ENCODE data around the gene TMEM141.
A peak's percentile ranks its signal among the peaks of the same experiment; 100 is the strongest.
"Not testable (repeated sequence)": the region's sequence is repeated elsewhere in the genome, so short reads cannot be mapped to it uniquely, and the experiment has no call there.

Gene TMEM141

DNA sequence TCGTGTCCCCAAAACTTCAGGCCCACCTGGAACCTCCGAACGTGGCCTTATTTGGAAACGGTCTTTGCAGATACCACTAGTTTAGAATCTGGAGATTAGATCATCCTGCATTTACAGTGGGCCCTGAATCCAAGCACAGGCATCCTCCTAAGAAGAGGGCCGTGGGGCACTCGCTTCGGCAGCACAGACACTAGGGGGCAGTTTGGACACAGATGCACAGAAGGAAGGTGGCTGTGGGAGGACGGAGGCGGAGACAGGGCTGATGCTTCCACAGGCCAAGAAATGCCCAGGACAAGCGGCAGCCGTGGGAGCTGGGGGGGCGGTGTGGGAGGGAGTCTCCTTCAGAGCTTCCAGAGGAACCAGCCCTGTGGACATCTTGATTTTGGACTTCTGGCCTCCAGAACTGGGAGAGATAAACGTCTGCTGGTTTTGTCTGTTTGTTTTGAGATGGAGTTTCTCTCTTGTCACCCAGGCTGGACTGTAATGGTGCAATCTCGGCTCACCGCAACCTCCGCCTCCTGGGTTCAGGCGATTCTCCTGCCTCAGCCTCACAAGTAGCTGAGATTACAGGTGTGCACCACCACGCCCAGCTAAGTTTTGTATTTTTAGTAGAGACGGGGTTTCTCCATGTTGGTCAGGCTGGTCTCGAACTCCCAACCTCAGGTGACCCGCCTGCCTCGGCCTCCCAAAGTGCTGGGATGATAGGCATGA, 30.2 kb upstream of the TMEM141 start:
- H3K23ac ChIP-seq (ENCODE audit: low read depth, low read length, poor library complexity) = peak overlapping the region; percentile 34
- not testable (repeated sequence) for H2BK5ac ChIP-seq (ENCODE audit: low read length); H3K9me3 ChIP-seq (replicated peaks in 1 of 2; ENCODE audit: control insufficient read depth in 2 of 2, insufficient read depth in 1 of 2, low read depth in 1 of 2, low read length in 2 of 2); H4K8ac ChIP-seq (ENCODE audit: low read depth, low read length); H3K14ac ChIP-seq (ENCODE audit: low read length); H3K36me3 ChIP-seq (replicated peaks in 1 of 2; ENCODE audit: control insufficient read depth in 2 of 2, insufficient read depth in 2 of 2, low read length in 2 of 2); DNase-seq (ENCODE audit: low spot score); H3K4ac ChIP-seq (ENCODE audit: low read length); H3K27ac ChIP-seq (replicated peaks; ENCODE audit: low read length); H3K27me3 ChIP-seq (ENCODE audit: control insufficient read depth in 3 of 3, insufficient read depth in 3 of 3, low read depth in 1 of 3, low read length in 3 of 3); H3K4me3 ChIP-seq (ENCODE audit: low read length in 2 of 2); H4K91ac ChIP-seq (ENCODE audit: low read depth, low read length, poor library complexity); H2AK5ac ChIP-seq (ENCODE audit: low read depth, low read length); H3K4me2 ChIP-seq (ENCODE audit: insufficient read depth, low read length, poor library complexity, severe bottlenecking); H3K79me1 ChIP-seq (ENCODE audit: low read depth, low read length); H2BK120ac ChIP-seq (ENCODE audit: low read depth, low read length); H2BK12ac ChIP-seq (ENCODE audit: low read length)
- WGBS, 2 donors (ENCODE audit: extremely low coverage in 2 of 2, insufficient read length in 2 of 2, insufficient replicate concordance in 1 of 2) = no CpG with 5 or more reads among the region's 22 CpGs
- peak overlapping the region; percentile 28 for H3K18ac ChIP-seq (ENCODE audit: low read length)
- peak overlapping the region; percentile 38 for H3K9ac ChIP-seq (ENCODE audit: low read depth, low read length, poor library complexity)
- H3K4me1 ChIP-seq (ENCODE audit: control insufficient read depth in 2 of 2, insufficient read depth in 1 of 2, low read depth in 1 of 2, low read length in 2 of 2) = peaks cover 11% of the 10 kb centered on the region in 2 donors
- H2BK15ac ChIP-seq (ENCODE audit: low read length) = peak overlapping the region; percentile 76
- H2AFZ ChIP-seq (ENCODE audit: low read length) = peak overlapping the region; percentile 92

GRCh38 chr9:136761545-136761981, 29.6 kb upstream of the TMEM141 start:
- Histone ChIP-seq H2BK5ac (ENCODE audit: low read length) (peak overlapping the region; percentile 62), H3K27me3 (ENCODE audit: control insufficient read depth in 3 of 3, insufficient read depth in 3 of 3, low read depth in 1 of 3, low read length in 3 of 3) (peaks cover 0 to 4% (median 0%) of the 10 kb centered on the region in 3 experiments), H3K9ac (ENCODE audit: low read depth, low read length, poor library complexity) (peak overlapping the region; percentile 64), H3K36me3 (replicated peaks in 1 of 2; ENCODE audit: control insufficient read depth in 2 of 2, insufficient read depth in 2 of 2, low read length in 2 of 2) (no peaks in the 10 kb centered on the region), H3K4me3 (ENCODE audit: low read length in 2 of 2) (no peak overlapping the region), H3K27ac (replicated peaks; ENCODE audit: low read length) (no peak overlapping the region), H2AFZ (ENCODE audit: low read length) (no peak overlapping the region), H2BK15ac (ENCODE audit: low read length) (peak overlapping the region; percentile 79), H3K9me3 (replicated peaks in 1 of 2; ENCODE audit: control insufficient read depth in 2 of 2, insufficient read depth in 1 of 2, low read depth in 1 of 2, low read length in 2 of 2) (no peaks in the 10 kb centered on the region), H4K91ac (ENCODE audit: low read depth, low read length, poor library complexity) (no peak overlapping the region), H3K79me1 (ENCODE audit: low read depth, low read length) (no peaks in the 10 kb centered on the region), H3K4ac (ENCODE audit: low read length) (no peak overlapping the region), H3K18ac (ENCODE audit: low read length) (peak overlapping the region; percentile 84), H2BK120ac (ENCODE audit: low read depth, low read length) (no peak overlapping the region), H3K4me2 (ENCODE audit: insufficient read depth, low read length, poor library complexity, severe bottlenecking) (no peak overlapping the region), H3K23ac (ENCODE audit: low read depth, low read length, poor library complexity) (peak overlapping the region; percentile 67), H2BK12ac (ENCODE audit: low read length) (peak overlapping the region; percentile 63), H2AK5ac (ENCODE audit: low read depth, low read length) (peak overlapping the region; percentile 98), H3K14ac (ENCODE audit: low read length) (no peak overlapping the region), H4K8ac (ENCODE audit: low read depth, low read length) (no peak overlapping the region), H3K4me1 (ENCODE audit: control insufficient read depth in 2 of 2, insufficient read depth in 1 of 2, low read depth in 1 of 2, low read length in 2 of 2) (peaks cover 11% of the 10 kb centered on the region in 2 donors)
- no peak for DNase-seq (ENCODE audit: low spot score)
- no CpG with 5 or more reads among the region's 13 CpGs for WGBS, 2 donors (ENCODE audit: extremely low coverage in 2 of 2, insufficient read length in 2 of 2, insufficient replicate concordance in 1 of 2)

GRCh38 chr9:136762221-136762691, 28.9 kb upstream of the TMEM141 start:
- WGBS, 2 donors (ENCODE audit: extremely low coverage in 2 of 2, insufficient read length in 2 of 2, insufficient replicate concordance in 1 of 2) = no CpG with 5 or more reads among the region's 17 CpGs
- H2AK5ac ChIP-seq (ENCODE audit: low read depth, low read length) = peak overlapping the region; percentile 3
- no peak overlapping the region for H2BK120ac ChIP-seq (ENCODE audit: low read depth, low read length)
- no peak overlapping the region for H4K8ac ChIP-seq (ENCODE audit: low read depth, low read length)
- H3K9ac ChIP-seq (ENCODE audit: low read depth, low read length, poor library complexity) = peak overlapping the region; percentile 51
- H3K23ac ChIP-seq (ENCODE audit: low read depth, low read length, poor library complexity) = no peak overlapping the region
- H4K91ac ChIP-seq (ENCODE audit: low read depth, low read length, poor library complexity) = no peak overlapping the region
- no peak overlapping the region for H2AFZ ChIP-seq (ENCODE audit: low read length)
- peaks cover 11% of the 10 kb centered on the region in 2 donors for H3K4me1 ChIP-seq (ENCODE audit: control insufficient read depth in 2 of 2, insufficient read depth in 1 of 2, low read depth in 1 of 2, low read length in 2 of 2)
- peak overlapping the region; percentile 79 for H2BK15ac ChIP-seq (ENCODE audit: low read length)
- no peaks in the 10 kb centered on the region for H3K9me3 ChIP-seq (replicated peaks in 1 of 2; ENCODE audit: control insufficient read depth in 2 of 2, insufficient read depth in 1 of 2, low read depth in 1 of 2, low read length in 2 of 2)
- no peaks in the 10 kb centered on the region for H3K79me1 ChIP-seq (ENCODE audit: low read depth, low read length)
- peak overlapping the region; percentile 48 for H3K27ac ChIP-seq (replicated peaks; ENCODE audit: low read length)
- peak overlapping the region; percentile 62 for H2BK5ac ChIP-seq (ENCODE audit: low read length)
- peak overlapping the region; percentile 85 for H3K18ac ChIP-seq (ENCODE audit: low read length)
- DNase-seq (ENCODE audit: low spot score) = no peak
- no peak overlapping the region for H3K14ac ChIP-seq (ENCODE audit: low read length)
- H3K27me3 ChIP-seq (ENCODE audit: control insufficient read depth in 3 of 3, insufficient read depth in 3 of 3, low read depth in 1 of 3, low read length in 3 of 3) = peaks cover 0 to 4% (median 0%) of the 10 kb centered on the region in 3 experiments
- H2BK12ac ChIP-seq (ENCODE audit: low read length) = no peak overlapping the region
- no peak overlapping the region for H3K4ac ChIP-seq (ENCODE audit: low read length)
- H3K4me2 ChIP-seq (ENCODE audit: insufficient read depth, low read length, poor library complexity, severe bottlenecking) = no peak overlapping the region
- H3K36me3 ChIP-seq (replicated peaks in 1 of 2; ENCODE audit: control insufficient read depth in 2 of 2, insufficient read depth in 2 of 2, low read length in 2 of 2) = no peaks in the 10 kb centered on the region
- no peak overlapping the region for H3K4me3 ChIP-seq (ENCODE audit: low read length in 2 of 2)

DNA sequence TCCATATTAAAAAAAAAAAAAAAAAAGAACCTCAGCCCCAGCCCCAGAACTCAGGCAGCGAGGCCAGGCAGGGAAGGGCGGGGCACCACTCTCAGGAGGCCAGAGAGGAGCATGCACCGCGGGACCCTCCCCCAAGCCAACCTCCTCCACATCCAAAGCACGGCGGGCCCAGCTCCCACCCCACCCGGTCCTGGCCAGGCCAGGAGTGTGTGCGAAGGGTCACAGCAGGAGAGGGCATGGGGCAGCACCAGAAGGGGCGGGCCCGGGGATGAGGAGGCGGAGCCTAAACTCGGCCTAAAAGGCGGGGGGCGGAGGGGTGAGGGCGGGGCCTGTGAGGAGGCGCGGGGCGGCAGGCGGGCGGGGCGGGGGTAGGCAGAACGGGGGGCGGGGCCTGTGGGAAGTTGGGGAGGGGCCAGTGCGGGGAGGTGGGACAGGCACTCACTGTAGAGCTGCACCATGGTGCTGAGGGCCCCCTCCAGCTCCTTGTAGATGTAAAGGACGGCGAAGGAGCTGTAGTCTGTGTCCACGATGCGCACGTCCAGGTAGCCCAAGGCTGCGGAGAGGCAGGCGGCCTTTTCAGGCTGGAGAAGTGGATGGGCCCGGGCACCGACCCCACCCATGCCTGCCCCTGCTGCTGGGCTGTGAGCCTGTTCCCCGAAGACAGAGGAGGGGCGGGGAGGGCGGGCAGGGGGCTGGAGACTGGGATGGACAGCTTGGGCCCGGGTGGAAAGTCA, 28.1 kb upstream of the TMEM141 start:
- WGBS, 2 donors (ENCODE audit: extremely low coverage in 2 of 2, insufficient read length in 2 of 2, insufficient replicate concordance in 1 of 2) = no CpG with 5 or more reads among the region's 37 CpGs
- no peak overlapping the region for H4K8ac ChIP-seq (ENCODE audit: low read depth, low read length)
- no peaks in the 10 kb centered on the region for H3K36me3 ChIP-seq (replicated peaks in 1 of 2; ENCODE audit: control insufficient read depth in 2 of 2, insufficient read depth in 2 of 2, low read length in 2 of 2)

More for the DNA sequence above, 28.1 kb upstream of the TMEM141 start:
- Histone ChIP-seq H3K23ac (ENCODE audit: low read depth, low read length, poor library complexity) (peak overlapping the region; percentile 97), H3K4me1 (ENCODE audit: control insufficient read depth in 2 of 2, insufficient read depth in 1 of 2, low read depth in 1 of 2, low read length in 2 of 2) (peaks cover 11% of the 10 kb centered on the region in 2 donors), H3K18ac (ENCODE audit: low read length) (peak overlapping the region; percentile 97), H3K4me3 (ENCODE audit: low read length in 2 of 2) (no peak overlapping the region), H3K9me3 (replicated peaks in 1 of 2; ENCODE audit: control insufficient read depth in 2 of 2, insufficient read depth in 1 of 2, low read depth in 1 of 2, low read length in 2 of 2) (no peaks in the 10 kb centered on the region), H3K27ac (replicated peaks; ENCODE audit: low read length) (peak overlapping the region; percentile 46), H3K14ac (ENCODE audit: low read length) (no peak overlapping the region), H2BK15ac (ENCODE audit: low read length) (peak overlapping the region; percentile 99), H4K91ac (ENCODE audit: low read depth, low read length, poor library complexity) (no peak overlapping the region), H3K9ac (ENCODE audit: low read depth, low read length, poor library complexity) (peak overlapping the region; percentile 77), H2AK5ac (ENCODE audit: low read depth, low read length) (peak overlapping the region; percentile 99), H2AFZ (ENCODE audit: low read length) (peak overlapping the region; percentile 45), H2BK12ac (ENCODE audit: low read length) (peak overlapping the region; percentile 97), H2BK5ac (ENCODE audit: low read length) (peak overlapping the region; percentile 93), H3K4ac (ENCODE audit: low read length) (peak overlapping the region; percentile 89), H3K79me1 (ENCODE audit: low read depth, low read length) (no peaks in the 10 kb centered on the region), H2BK120ac (ENCODE audit: low read depth, low read length) (no peak overlapping the region), H3K27me3 (ENCODE audit: control insufficient read depth in 3 of 3, insufficient read depth in 3 of 3, low read depth in 1 of 3, low read length in 3 of 3) (peaks cover 0 to 7% (median 2%) of the 10 kb centered on the region in 3 experiments), H3K4me2 (ENCODE audit: insufficient read depth, low read length, poor library complexity, severe bottlenecking) (peak overlapping the region; percentile 18)
- peak; percentile 87 for DNase-seq (ENCODE audit: low spot score)
